Activated T-cell treated with anti-CD3 and anti-CD28 coated beads, Interleukin-2, amount 50 U/mL, for 48 hours (primary cell): ENCODE data around the gene PREB.
A peak's percentile ranks its signal among the peaks of the same experiment; 100 is the strongest.

ENCODE experiments used
- DNase-seq, 2 experiments: peaks; one replicate each; pipeline ENCODE4 v3.0.0-alpha.2; 2020

The PREB gene

DNA sequence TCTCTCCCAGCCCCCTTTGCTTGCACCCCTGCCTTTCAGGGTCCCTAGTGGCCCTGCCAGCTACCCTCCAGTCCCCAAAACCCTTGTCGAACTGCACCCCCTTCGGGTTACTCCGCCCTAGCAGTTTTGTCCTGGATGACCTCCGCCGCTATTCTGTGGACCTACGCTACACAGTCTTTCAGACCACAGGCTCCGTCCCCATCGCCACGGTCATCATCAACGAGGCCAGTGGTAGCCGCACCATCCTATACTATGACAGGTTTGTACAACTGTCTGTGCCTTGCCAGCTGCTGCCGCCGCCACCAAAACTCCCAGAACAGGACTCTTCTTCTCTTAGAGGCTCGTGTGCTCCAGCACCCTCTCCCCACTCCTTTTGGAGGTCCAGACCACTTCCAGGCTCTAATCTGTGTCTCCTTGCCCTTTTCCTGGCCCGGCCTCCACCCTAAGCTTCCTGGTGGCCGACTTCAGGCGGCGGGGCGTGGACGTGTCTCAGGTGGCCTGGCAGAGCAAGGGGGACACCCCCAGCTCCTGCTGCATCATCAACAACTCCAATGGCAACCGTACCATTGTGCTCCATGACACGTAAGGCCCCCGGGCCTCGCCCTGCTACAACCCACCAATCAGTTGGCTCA, 40.0 kb downstream of the PREB start:
- no peak for DNase-seq

DNA sequence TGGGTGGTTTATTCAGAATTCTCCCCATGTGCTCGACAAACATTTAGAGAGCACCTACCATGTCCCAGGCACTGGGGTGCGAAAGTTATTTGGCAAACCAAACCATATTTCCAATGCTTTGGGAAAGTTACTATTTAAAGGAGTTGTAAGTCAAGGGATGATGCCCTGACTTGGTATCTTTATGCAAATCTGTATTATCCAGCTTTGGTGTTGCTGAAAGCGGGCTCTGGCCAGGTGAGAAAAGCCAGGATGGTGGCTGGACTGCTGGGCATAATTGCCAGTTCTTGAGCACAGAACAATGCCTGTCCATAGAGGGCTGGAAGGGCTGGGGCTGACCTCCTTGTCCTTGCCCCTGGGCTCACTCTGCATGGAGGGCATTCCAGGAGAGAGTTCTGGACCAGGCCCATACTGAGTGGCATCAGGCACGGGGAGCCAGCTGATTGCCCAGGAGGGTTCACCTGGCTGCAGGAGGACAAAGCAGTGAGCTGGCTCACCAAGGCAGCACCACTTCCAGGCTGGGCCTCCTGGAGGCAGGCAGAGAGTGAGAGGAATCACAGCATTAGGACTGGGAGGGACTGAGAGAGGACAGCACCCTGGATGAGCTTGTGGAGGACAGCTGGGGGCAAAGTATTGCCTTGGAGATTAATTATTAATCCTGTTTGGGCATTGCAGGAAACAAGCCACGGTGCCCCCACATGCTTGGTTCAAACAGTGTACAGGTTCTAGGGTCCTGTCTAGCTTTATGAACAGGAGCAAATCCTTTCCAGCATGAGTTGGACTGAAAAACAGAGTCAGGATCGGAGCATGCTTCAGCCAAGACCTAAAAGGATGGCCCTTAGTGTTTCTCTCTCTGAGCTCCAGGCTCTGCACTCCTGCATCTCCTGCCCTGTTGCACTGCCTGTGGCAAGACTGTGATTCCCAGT, 40.7 kb downstream of the PREB start:
- DNase-seq, result no peak

DNA sequence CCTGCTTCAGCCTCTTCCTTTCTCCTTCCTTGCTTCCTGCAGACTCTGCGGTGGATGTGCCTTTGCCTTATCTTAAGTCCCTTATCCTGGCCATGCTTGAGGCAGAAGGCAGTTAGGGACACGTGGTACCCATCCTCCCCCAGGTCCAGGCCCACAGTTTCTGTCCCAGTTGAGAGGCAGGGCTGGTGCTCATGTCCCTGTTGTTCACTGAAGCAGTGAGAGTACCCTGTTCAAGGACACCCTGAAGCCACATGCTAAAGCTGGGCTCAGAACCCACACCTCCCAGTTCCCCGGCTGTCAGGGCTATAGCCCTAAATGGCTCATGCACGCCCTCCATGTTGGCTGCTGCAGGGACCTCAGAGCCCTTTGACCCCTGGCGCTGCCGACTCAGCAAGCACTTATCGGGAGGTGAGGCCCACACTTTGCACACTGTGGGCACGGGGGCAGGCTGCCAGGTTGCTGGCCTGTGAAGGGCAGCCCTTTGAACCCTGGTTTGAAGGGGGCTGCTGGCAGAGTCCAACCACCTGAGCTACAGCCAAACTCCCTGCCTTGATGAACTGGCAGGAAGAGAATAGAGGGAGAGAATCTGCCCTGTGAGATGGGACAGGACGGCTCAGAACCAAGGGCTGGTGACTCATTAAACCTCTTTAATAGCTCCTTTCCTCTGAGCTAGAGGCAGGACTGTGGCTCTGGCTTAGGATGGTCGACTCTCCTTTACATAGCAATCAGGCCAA, 41.6 kb downstream of the PREB start:
- no peak for DNase-seq

DNA sequence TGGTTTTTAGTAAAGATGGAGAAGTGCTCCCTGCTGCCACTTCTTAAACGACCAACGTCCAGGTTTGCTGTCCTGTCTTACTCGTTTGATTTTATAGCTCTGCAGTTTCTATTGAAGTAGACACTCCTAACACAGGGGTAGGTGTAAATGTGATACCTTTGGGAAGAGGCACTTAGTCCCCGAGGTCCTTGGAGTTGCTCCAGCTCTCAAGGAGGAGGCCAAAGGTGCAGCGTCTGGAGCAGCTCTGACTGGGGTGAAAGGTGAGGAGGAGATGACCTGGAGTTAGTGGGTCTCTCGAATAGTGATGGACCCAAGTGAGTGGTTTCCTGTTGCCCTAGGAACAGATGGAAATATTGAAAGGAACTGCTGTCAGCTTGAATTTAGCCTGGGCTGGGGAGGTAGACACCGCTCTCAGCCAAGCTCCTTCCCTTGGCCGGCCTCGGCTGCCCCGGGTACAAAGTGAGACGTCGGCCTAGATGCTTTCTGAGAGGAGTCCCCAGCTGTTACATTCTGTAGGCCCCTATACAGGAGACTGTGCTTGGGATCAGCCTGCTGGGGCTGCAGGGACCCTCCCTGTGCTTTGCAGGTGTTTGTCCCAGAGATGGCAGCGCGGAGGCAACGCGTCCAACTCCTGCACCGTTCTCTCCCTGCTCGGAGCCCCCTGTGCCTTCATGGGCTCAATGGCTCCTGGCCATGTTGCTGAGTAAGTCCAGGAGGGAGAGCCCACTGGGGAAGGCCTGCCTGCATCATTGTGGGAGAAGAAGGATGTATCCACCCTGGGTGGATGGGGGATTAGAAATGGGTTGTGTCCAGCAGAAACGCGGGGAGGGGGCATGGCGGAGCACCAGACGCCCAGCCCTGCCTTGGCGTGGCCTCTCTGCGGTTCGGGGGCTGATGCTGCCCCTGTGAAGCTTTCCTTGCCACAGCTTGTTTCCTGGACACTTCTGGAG, 42.4 kb downstream of the PREB start:
- DNase-seq, result no peak

DNA sequence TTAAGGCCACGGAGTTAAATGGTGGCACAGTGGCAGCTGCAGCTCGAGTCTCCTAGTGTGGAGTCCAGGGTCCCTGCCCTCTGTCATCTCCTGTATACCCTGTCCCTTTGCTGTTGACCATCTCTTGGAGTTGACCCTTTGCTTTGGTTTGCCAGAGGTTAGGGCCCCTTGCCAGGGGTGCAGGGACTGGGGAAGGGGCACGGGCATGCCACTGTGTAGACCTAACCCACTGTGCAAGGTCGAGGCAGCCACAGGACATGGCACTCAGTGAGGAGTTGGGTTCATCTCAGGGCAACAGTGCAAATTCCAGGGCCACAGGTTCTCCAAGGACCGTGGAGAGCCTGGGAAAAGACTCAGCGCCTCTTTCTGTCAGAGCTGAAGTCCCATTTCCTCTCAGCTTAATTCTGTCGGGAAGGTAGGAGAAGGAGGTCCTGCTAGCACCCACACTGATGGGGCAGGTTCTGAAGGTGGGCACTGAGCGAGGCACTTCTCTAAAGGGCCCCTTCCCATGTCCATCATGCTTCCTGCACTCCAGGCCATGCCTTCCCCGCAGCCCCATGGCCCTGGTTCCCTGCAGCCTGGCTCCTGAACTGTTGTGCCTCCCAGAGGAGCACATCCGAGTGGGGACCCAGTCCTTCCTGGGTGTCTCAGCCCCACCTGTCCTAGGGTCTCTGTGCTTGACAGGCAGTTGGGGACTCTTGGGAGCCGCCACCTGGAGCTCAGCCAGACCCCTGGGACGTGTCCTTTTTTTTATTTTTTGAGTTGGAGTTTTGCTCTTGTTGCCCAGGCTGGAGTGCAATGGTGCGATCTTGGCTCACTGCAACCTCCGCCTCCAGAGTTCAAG, 45.1 kb downstream of the PREB start:
- DNase-seq, result no peak

DNA sequence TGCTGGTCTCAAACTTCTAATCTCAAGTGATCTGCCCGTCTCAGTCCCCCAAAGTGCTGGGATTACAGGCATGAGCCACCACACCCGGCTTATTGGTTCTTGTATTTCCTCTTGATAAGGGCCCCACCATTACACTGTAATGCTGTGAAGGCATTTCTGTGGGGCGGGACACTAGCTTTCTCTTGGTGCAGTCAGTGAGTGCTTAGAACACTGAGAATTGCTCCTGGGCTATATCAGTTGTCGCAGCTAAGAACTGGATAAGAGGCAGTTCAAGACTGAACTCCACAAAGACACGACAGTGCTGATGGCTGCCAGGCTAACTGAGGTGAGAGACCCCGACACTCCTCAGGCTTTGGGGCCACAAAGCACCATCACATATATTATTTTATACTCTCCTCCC, 45.8 kb downstream of the PREB start:
- no peak for DNase-seq

DNA sequence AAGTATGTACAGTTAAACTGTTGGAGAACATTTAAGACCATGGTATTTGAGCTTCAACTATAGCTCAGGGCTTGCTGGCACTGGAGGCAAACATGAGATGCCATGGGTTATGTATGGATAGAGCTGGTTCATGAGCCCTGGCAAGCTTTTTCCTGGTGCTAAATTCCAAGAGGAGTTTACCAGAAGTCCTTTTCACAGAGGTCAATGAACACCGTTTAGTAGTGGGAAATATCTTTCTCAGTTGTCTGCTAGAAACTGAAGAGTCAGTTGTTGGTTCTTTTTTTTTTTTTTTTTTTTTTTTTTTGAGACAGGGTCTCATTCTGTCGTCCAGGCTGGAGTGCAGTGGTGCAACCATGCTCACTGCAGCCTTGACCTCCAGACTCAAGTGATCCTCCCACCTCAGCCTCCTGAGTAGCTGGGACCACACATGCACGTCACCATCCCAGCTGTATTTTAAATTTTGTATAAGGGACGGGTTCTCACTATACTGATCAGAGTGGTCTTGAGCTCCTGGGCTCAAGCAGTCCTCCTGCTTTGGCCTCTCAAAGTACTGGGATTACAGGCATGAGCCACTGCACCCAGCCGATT, 46.5 kb downstream of the PREB start:
- DNase-seq, result no peak

DNA sequence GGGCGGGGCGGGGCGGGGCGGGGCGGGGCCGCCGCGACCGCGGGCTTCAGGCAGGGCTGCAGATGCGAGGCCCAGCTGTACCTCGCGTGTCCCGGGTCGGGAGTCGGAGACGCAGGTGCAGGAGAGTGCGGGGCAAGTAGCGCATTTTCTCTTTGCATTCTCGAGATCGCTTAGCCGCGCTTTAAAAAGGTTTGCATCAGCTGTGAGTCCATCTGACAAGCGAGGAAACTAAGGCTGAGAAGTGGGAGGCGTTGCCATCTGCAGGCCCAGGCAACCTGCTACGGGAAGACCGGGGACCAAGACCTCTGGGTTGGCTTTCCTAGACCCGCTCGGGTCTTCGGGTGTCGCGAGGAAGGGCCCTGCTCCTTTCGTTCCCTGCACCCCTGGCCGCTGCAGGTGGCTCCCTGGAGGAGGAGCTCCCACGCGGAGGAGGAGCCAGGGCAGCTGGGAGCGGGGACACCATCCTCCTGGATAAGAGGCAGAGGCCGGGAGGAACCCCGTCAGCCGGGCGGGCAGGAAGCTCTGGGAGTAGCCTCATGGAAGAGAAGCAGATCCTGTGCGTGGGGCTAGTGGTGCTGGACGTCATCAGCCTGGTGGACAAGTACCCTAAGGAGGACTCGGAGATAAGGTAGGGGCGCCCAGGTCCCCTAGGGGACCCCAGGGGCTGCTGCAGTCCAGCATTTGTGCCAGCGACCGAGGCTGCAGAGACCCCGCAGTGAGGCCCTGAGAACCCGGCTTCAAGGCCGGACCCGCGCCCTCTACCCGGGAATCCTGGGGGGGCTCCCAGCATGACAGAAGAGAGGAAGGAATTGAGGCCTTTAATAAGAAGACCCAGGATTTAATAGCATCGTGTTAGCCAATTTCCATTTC, 47.5 kb downstream of the PREB start, which contains the start of gene KHK:
KHK (plus strand) TSS at position 49 of the 870 bp plus-strand sequence; CDS start at position 537, 488 bp downstream.
- DNase-seq, result no peak

DNA sequence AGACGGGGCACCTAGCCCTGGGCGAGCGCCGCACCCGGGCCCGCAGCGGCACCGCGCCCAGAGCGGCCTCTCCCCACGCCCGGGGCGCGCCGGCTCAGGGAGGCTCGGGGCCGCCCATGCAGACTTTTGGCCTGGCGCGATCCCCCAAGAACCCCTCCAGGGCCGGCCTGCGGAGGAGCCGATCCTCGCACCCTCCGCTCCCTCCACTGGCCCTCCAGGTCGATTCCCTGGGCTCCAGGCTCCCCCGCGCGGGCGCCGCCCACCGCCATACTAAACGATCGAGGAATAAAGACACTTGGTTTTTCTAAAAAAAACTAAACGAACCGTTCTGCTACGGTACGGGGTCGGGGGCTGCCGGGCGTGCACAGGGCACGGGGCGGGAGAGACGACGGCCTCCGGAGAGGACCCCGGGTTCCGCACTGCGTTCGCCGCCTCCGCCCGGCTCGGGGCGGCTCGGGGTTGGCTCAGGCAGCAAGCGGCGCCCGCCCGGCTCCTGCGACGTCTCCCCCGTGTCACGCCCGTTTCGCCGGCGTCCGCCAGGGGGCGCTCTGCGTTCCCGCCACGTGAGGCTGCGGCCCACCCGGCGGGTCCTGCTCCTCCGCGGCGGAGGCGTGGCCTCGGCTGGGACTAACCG, 48.2 kb downstream of the PREB start:
- DNase-seq, result peak; percentile 98 to 100

DNA sequence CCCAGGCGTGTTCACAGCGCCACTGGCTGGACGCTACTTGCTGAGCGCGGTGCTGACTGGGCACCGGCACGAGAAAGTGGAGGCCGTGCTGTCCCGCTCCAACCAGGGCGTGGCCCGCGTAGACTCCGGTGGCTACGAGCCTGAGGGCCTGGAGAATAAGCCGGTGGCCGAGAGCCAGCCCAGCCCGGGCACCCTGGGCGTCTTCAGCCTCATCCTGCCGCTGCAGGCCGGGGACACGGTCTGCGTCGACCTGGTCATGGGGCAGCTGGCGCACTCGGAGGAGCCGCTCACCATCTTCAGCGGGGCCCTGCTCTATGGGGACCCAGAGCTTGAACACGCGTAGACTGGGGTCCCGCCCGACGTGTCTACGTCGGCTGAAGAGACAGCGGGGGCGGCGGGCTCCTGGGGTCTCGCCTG, 48.8 kb downstream of the PREB start:
- peak; percentile 65 to 68 for DNase-seq

DNA sequence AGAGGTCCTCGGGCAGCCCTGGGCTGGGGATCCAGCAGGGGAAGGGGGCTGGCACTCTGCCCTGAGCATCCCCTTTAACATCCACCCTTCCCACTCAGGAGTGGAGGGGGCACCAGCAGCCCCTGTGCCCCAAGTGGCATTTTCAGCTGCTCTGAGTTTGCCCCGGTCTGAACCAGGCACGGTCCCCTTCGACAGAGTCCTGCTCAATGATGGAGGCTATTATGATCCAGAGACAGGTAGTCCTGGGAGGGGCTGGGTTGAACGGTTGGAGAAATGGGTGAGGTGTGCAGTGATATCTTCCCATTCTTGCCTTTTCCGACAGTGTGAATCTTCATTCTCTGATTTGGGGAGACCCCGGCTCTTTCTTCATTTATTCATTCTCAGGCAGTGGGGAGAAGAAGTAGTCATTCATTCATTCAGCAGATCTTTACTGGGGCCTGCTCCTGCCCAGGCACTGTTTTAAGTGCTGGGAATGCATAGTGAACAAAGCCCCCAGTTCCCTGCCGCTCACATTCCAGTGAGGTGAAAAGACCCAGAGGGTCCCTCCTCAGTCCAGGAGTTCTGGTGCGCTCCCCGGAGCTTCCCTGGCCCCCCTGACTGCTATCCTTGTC, 49.3 kb downstream of the PREB start:
- DNase-seq, result no peak

DNA sequence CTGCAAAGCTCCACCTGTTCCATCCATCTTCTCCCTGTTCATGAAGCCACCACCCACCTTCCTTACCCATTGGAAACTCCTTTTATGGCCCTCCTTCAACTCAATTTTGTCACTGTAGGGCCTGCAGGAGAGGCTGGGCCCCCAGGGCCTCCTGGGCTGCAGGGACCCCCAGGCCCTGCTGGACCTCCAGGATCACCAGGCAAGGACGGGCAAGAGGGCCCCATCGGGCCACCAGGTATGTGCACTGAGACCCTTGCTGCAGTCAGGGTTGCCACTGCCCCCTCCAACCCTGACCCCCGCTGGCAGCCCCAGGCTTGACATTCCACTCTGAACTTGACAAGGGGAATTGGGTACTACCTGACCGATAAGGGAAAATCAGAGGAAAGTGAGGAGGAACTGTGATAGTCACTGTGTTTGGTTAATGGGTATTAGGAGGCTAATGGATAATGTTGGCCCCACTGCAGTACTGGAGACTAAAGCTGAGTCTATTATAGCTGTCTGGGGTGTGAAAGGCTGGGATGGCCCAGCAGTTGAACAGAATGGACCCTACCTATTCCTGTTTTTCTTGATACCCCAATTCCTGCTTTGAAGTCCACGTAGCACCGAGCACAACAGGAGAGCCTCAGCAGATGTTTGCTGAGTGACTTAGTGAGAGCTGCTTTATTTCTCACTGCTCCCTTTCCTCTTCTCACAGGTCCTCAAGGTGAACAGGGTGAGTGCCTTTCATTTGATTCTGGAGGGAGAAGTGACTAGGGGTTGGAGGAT, 50.0 kb downstream of the PREB start:
- no peak for DNase-seq

DNA sequence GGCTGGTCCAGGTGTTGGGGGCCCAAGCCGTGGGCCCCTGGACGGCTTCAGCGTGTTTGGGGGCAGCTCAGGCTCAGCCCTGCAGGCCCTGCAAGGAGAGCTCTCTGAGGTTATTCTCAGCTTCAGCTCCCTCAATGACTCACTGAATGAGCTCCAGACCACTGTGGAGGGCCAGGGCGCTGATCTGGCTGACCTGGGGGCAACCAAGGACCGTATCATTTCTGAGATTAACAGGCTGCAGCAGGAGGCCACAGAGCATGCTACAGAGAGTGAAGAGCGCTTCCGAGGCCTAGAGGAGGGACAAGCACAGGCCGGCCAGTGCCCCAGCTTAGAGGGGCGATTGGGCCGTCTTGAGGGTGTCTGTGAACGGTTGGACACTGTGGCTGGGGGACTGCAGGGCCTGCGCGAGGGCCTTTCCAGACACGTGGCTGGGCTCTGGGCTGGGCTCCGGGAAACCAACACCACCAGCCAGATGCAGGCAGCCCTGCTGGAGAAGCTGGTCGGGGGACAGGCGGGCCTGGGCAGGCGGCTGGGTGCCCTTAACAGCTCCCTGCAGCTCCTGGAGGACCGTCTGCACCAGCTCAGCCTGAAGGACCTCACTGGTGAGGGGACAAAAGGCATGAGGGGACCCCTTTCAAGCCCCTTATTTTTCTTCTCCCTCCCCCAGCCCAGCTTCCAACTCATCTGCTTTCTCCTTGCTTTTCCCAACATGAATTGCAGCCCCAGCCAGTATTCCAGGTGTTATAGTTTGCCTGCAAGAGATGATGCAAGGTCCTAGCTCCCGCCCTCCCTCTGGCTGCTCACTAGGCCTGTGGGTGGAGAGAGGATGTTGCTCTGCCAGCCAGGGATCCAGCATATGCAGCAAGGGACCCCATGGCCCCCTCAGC, 50.8 kb downstream of the PREB start:
- DNase-seq, result no peak

DNA sequence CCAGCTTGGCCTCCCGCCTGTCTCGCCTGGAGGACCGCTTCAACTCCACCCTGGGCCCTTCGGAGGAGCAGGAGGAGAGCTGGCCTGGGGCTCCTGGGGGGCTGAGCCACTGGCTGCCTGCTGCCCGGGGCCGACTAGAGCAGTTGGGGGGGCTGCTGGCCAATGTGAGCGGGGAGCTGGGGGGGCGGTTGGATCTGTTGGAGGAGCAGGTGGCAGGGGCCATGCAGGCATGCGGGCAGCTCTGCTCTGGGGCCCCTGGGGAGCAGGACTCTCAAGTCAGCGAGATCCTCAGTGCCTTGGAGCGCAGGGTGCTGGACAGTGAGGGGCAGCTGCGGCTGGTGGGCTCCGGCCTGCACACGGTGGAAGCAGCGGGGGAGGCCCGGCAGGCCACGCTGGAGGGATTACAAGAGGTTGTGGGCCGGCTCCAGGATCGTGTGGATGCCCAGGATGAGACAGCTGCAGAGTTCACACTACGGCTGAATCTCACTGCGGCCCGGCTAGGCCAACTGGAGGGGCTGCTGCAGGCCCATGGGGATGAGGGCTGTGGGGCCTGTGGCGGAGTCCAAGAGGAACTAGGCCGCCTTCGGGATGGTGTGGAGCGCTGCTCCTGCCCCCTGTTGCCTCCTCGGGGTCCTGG, 51.5 kb downstream of the PREB start:
- DNase-seq, result no peak

DNA sequence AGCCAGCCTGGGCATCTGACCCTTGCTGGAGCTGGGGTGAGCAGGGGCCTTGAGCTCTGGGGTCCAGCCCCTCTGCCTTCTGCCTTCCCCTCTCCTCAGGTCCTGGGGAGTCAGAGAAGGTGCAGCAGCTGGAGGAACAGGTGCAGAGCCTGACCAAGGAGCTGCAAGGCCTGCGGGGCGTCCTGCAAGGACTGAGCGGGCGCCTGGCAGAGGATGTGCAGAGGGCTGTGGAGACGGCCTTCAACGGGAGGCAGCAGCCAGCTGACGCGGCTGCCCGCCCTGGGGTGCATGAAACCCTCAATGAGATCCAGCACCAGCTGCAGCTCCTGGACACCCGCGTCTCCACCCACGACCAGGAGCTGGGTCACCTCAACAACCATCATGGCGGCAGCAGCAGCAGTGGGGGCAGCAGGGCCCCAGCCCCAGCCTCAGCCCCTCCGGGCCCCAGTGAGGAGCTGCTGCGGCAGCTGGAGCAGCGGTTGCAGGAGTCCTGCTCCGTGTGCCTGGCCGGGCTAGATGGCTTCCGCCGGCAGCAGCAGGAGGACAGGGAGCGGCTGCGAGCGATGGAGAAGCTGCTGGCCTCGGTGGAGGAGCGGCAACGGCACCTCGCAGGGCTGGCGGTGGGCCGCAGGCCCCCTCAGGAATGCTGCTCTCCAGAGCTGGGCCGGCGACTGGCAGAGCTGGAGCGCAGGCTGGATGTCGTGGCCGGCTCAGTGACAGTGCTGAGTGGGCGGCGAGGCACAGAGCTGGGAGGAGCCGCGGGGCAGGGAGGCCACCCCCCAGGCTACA, 52.3 kb downstream of the PREB start:
- DNase-seq, result no peak
